Activated CD4-positive, CD25-positive, alpha-beta regulatory T cell treated with anti-CD3 and anti-CD28 coated beads, Interleukin-2, amount 50 U/mL, for 16 hours (primary cell): ENCODE results near the gene BCKDK.

ENCODE experiments used
- DNase-seq: peaks from one replicate; pipeline ENCODE4 v3.0.0-alpha.2; 2020; ENCODE audit warnings: low read depth, low spot score

BCKDK gene

GRCh38 chr16:31108035-31108793, at the start of gene BCKDK:
Gene BCKDK (plus strand): TSS chr16:31108386. CDS start chr16:31109224, 838 bp downstream.
- DNase-seq = peak; percentile 40

GRCh38 chr16:31061126-31061812, 46.9 kb upstream of the BCKDK start:
- no peak for DNase-seq

GRCh38 chr16:31061813-31062440, 46.3 kb upstream of the BCKDK start:
- DNase-seq = no peak

- no peak for DNase-seq
These were observed 44.7 kb upstream of the BCKDK start for GRCh38 chr16:31063495-31063842.

- DNase-seq = no peak
These were observed 44.2 kb upstream of the BCKDK start for GRCh38 chr16:31063843-31064611.

- no peak for DNase-seq
These were observed 43.2 kb upstream of the BCKDK start for GRCh38 chr16:31064882-31065461.

GRCh38 chr16:31067342-31067741, 40.8 kb upstream of the BCKDK start:
- no peak for DNase-seq

- no peak for DNase-seq
These were observed 36.3 kb upstream of the BCKDK start for GRCh38 chr16:31071861-31072260.

GRCh38 chr16:31072540-31073141, 35.5 kb upstream of the BCKDK start:
- DNase-seq = no peak

GRCh38 chr16:31073142-31073969, 34.8 kb upstream of the BCKDK start:
- DNase-seq = peak; percentile 79

- DNase-seq = peak; percentile 96
These were observed 34.0 kb upstream of the BCKDK start, which contains the start of the genes ZNF646 and ZNF668 for GRCh38 chr16:31073970-31074813. Gene ZNF646 (plus strand): TSS chr16:31074422. CDS start chr16:31076325, 1,903 bp downstream. Gene ZNF668 (minus strand): TSS chr16:31074240. CDS start chr16:31064459, 9,781 bp downstream.

GRCh38 chr16:31074814-31075183, 33.4 kb upstream of the BCKDK start:
- no peak for DNase-seq

GRCh38 chr16:31076319-31076718, 31.9 kb upstream of the BCKDK start:
- no peak for DNase-seq

GRCh38 chr16:31077024-31077423, 31.2 kb upstream of the BCKDK start:
- no peak for DNase-seq

GRCh38 chr16:31077592-31078396, 30.4 kb upstream of the BCKDK start:
- DNase-seq = no peak

- no peak for DNase-seq
These were observed 29.4 kb upstream of the BCKDK start for GRCh38 chr16:31078597-31079341.

GRCh38 chr16:31079342-31079944, 28.7 kb upstream of the BCKDK start:
- no peak for DNase-seq
